HepG2 (cell line): ENCODE measurements around the gene YAP1. TPM values are rescaled to one million over a fixed set of nuclear protein-coding genes. Genes with fewer than 3 reads are reported as not detected.
A peak's percentile ranks its signal among the peaks of the same experiment; 100 is the strongest.

ENCODE experiments used
- CREB1 ChIP-seq, 2 experiments: fragments of 450-650 bp in 1 of 2; IDR thresholded peaks; 2 replicates each; pipeline ENCODE4 v1.6.1; 2016 to 2017; ENCODE audit warnings: control low read depth in 1 of 2, mild to moderate bottlenecking in 1 of 2, missing compliant biosample characterization in 1 of 2, missing genetic modification characterization in 1 of 2
- GATA4 ChIP-seq: sonication (generic); IDR thresholded peaks from 2 replicates; pipeline ENCODE4 v1.6.1; 2016; ENCODE audit warnings: antibody characterized with exemption, low read depth, borderline replicate concordance
- HMG20A ChIP-seq: IDR thresholded peaks from 2 replicates; pipeline ENCODE4 v1.6.1; 2016; ENCODE audit warnings: borderline replicate concordance
- KAT8 ChIP-seq: IDR thresholded peaks from 2 replicates; pipeline ENCODE4 v1.6.1; 2016; ENCODE audit warnings: missing genetic modification reagents, missing compliant biosample characterization
- MED8 ChIP-seq: sonication (generic); formaldehyde crosslinking; IDR thresholded peaks from 2 replicates; pipeline ENCODE4 v1.8.1; 2023; ENCODE audit warnings: mild to moderate bottlenecking, missing genetic modification reagents; ENCODE audit not compliant: insufficient replicate concordance
- RBM22 ChIP-seq: fragments of 200-400 bp; formaldehyde crosslinking; optimal IDR thresholded peaks from 2 replicates; pipeline ENCODE3; 2017; ENCODE audit warnings: mild to moderate bottlenecking, low read length, moderate library complexity
- SMYD3 ChIP-seq: sonication (generic); formaldehyde crosslinking; IDR thresholded peaks from 2 replicates; pipeline ENCODE4 v1.8.1; 2023; ENCODE audit warnings: mild to moderate bottlenecking, missing genetic modification reagents
- TBX2 ChIP-seq: sonication (generic); formaldehyde crosslinking; IDR thresholded peaks from 2 replicates; pipeline ENCODE4 v1.5.0; 2020; ENCODE audit warnings: missing genetic modification reagents, mild to moderate bottlenecking, borderline replicate concordance
- ZNF557 ChIP-seq: sonication (generic); formaldehyde crosslinking; IDR thresholded peaks from 2 replicates; pipeline ENCODE4 v1.4.0; 2020; ENCODE audit warnings: missing genetic modification reagents
- polyA plus RNA-seq, 8 experiments: library from polyadenylated mRNA; depleted of rRNA in 3 of 8; stranded (reverse) in 7 of 8; unstranded in 1 of 8; fragments of >200 nt; fragmentation: Illumina TruSeq in 4 of 8; extraction: Trizol in 4 of 8; gene quantifications; 2 replicates each; pipeline versions ENCODE4 v1.2.1 to v1.2.3, GENCODE V29; 2011 to 2016; ENCODE audit warnings: low read depth in 4 of 8, missing spikeins in 1 of 8, mixed read lengths in 1 of 8; ENCODE audit not compliant: insufficient read depth in 1 of 8
- total RNA-seq, 5 experiments: library from RNA; depleted of rRNA; stranded (reverse); fragments of >200 nt; fragmentation: Illumina TruSeq; extraction: Trizol; gene quantifications; 2 replicates each; pipeline ENCODE4 v1.2.3, GENCODE V29; 2016; ENCODE audit warnings: low read depth in 1 of 5
- TF ChIP-seq, protein P1 (sequence below): sonication (generic); formaldehyde crosslinking; IDR thresholded peaks from 2 replicates; pipeline ENCODE4 v1.5.0; 2020; ENCODE audit warnings: missing genetic modification reagents
- TF ChIP-seq, protein P2 (sequence below): IDR thresholded peaks from 2 replicates; pipeline ENCODE4 v1.6.1; 2016
- TF ChIP-seq, protein P3 (sequence below): sonication (generic); formaldehyde crosslinking; IDR thresholded peaks from 2 replicates; pipeline ENCODE4 v1.8.0; 2022; ENCODE audit warnings: mild to moderate bottlenecking, missing genetic modification reagents
- TF ChIP-seq, protein P4 (sequence below): sonication (generic); formaldehyde crosslinking; IDR thresholded peaks from 2 replicates; pipeline ENCODE4 v1.5.1; 2020; ENCODE audit warnings: mild to moderate bottlenecking, missing genetic modification reagents, borderline replicate concordance
- TF ChIP-seq, protein P5 (sequence below): IDR thresholded peaks from 2 replicates; pipeline ENCODE4 v1.6.1; 2012; ENCODE audit warnings: inconsistent platforms
- TF ChIP-seq, protein P6 (sequence below): sonication (generic); formaldehyde crosslinking; IDR thresholded peaks from 2 replicates; pipeline ENCODE4 v1.4.0; 2020; ENCODE audit warnings: missing genetic modification reagents, borderline replicate concordance

Gene YAP1
- total and polyA plus RNA-seq, 2 of the 13 experiments (the other 11 are each of a cell fraction or from before 2014, with no cell fraction given) = 59.5 to 91.0 TPM

DNA sequence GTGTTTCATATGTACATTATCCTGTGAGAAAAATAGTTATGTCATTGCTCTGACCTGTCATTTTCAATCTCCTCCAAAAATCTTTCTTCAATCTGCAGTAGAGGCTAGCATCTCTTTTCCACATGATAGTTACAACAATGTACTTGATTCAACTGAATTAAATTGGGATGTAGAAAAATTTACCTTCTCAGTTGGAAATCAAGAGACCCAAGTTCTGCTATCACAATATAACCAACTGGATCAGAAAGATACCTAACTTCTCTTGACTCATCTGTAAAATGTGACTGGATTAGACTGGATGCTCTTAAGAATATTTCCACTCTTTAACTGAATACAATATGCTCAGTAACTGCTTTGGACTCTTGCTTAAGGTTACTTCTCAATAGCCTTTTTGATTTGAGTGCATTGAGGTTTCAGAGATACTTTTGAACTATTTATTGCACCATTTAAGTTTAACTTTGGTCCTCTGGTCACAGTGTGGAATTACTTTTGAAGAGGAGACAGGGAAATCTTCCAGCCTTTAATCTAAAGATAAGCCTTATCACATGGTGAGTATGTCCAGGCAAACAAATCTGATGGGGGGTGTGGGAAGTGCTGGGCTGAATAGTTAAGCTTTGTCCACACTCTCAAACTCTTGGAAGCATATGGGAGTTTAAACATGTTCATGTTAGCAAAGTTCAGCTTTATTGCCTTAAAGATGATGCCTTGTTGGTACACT, 82.3 kb downstream of the YAP1 start (continued):
- TF ChIP-seq, protein P1, sequence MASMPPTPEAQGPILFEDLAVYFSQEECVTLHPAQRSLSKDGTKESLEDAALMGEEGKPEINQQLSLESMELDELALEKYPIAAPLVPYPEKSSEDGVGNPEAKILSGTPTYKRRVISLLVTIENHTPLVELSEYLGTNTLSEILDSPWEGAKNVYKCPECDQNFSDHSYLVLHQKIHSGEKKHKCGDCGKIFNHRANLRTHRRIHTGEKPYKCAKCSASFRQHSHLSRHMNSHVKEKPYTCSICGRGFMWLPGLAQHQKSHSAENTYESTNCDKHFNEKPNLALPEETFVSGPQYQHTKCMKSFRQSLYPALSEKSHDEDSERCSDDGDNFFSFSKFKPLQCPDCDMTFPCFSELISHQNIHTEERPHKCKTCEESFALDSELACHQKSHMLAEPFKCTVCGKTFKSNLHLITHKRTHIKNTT (CRISPR knock-in tag) = no peak
- TF ChIP-seq, protein P2, sequence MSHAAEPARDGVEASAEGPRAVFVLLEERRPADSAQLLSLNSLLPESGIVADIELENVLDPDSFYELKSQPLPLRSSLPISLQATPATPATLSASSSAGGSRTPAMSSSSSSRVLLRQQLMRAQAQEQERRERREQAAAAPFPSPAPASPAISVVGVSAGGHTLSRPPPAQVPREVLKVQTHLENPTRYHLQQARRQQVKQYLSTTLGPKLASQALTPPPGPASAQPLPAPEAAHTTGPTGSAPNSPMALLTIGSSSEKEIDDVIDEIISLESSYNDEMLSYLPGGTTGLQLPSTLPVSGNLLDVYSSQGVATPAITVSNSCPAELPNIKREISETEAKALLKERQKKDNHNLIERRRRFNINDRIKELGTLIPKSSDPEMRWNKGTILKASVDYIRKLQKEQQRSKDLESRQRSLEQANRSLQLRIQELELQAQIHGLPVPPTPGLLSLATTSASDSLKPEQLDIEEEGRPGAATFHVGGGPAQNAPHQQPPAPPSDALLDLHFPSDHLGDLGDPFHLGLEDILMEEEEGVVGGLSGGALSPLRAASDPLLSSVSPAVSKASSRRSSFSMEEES (CRISPR knock-in tag) = peak; percentile 97
- TF ChIP-seq TBX2 = peak; percentile 91
- TF ChIP-seq, protein P3, sequence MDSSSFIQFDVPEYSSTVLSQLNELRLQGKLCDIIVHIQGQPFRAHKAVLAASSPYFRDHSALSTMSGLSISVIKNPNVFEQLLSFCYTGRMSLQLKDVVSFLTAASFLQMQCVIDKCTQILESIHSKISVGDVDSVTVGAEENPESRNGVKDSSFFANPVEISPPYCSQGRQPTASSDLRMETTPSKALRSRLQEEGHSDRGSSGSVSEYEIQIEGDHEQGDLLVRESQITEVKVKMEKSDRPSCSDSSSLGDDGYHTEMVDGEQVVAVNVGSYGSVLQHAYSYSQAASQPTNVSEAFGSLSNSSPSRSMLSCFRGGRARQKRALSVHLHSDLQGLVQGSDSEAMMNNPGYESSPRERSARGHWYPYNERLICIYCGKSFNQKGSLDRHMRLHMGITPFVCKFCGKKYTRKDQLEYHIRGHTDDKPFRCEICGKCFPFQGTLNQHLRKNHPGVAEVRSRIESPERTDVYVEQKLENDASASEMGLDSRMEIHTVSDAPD (CRISPR knock-in tag) = peak; percentile 60; the same call in 1 of the 2 replicates
- TF ChIP-seq MED8 (CRISPR knock-in tag) = peak; percentile 95
- TF ChIP-seq, protein P4, sequence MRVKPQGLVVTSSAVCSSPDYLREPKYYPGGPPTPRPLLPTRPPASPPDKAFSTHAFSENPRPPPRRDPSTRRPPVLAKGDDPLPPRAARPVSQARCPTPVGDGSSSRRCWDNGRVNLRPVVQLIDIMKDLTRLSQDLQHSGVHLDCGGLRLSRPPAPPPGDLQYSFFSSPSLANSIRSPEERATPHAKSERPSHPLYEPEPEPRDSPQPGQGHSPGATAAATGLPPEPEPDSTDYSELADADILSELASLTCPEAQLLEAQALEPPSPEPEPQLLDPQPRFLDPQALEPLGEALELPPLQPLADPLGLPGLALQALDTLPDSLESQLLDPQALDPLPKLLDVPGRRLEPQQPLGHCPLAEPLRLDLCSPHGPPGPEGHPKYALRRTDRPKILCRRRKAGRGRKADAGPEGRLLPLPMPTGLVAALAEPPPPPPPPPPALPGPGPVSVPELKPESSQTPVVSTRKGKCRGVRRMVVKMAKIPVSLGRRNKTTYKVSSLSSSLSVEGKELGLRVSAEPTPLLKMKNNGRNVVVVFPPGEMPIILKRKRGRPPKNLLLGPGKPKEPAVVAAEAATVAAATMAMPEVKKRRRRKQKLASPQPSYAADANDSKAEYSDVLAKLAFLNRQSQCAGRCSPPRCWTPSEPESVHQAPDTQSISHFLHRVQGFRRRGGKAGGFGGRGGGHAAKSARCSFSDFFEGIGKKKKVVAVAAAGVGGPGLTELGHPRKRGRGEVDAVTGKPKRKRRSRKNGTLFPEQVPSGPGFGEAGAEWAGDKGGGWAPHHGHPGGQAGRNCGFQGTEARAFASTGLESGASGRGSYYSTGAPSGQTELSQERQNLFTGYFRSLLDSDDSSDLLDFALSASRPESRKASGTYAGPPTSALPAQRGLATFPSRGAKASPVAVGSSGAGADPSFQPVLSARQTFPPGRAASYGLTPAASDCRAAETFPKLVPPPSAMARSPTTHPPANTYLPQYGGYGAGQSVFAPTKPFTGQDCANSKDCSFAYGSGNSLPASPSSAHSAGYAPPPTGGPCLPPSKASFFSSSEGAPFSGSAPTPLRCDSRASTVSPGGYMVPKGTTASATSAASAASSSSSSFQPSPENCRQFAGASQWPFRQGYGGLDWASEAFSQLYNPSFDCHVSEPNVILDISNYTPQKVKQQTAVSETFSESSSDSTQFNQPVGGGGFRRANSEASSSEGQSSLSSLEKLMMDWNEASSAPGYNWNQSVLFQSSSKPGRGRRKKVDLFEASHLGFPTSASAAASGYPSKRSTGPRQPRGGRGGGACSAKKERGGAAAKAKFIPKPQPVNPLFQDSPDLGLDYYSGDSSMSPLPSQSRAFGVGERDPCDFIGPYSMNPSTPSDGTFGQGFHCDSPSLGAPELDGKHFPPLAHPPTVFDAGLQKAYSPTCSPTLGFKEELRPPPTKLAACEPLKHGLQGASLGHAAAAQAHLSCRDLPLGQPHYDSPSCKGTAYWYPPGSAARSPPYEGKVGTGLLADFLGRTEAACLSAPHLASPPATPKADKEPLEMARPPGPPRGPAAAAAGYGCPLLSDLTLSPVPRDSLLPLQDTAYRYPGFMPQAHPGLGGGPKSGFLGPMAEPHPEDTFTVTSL (CRISPR knock-in tag) = peak; percentile 84; the same call in 1 of the 2 replicates
- peak; percentile 61 for TF ChIP-seq RBM22
- TF ChIP-seq GATA4 = peak; percentile 100
- no peak for TF ChIP-seq CREB1 (IDR thresholded peaks at IDR 0.05)
- TF ChIP-seq CREB1 (CRISPR knock-in tag; IDR thresholded peaks at IDR 0.05) = peak; percentile 69
- TF ChIP-seq HMG20A = peak; percentile 90; the same call in 1 of the 2 replicates
- peak; percentile 26; the same call in 1 of the 2 replicates for TF ChIP-seq ZNF557 (CRISPR knock-in tag)
- TF ChIP-seq, protein P5, sequence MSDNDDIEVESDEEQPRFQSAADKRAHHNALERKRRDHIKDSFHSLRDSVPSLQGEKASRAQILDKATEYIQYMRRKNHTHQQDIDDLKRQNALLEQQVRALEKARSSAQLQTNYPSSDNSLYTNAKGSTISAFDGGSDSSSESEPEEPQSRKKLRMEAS = 0 out of 2 replicates have a peak, but pooled peaks have one; percentile 41
- TF ChIP-seq, protein P6, sequence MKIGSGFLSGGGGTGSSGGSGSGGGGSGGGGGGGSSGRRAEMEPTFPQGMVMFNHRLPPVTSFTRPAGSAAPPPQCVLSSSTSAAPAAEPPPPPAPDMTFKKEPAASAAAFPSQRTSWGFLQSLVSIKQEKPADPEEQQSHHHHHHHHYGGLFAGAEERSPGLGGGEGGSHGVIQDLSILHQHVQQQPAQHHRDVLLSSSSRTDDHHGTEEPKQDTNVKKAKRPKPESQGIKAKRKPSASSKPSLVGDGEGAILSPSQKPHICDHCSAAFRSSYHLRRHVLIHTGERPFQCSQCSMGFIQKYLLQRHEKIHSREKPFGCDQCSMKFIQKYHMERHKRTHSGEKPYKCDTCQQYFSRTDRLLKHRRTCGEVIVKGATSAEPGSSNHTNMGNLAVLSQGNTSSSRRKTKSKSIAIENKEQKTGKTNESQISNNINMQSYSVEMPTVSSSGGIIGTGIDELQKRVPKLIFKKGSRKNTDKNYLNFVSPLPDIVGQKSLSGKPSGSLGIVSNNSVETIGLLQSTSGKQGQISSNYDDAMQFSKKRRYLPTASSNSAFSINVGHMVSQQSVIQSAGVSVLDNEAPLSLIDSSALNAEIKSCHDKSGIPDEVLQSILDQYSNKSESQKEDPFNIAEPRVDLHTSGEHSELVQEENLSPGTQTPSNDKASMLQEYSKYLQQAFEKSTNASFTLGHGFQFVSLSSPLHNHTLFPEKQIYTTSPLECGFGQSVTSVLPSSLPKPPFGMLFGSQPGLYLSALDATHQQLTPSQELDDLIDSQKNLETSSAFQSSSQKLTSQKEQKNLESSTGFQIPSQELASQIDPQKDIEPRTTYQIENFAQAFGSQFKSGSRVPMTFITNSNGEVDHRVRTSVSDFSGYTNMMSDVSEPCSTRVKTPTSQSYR (CRISPR knock-in tag) = peak; percentile 85; the same call in 1 of the 2 replicates
- peak; percentile 52; the same call in 1 of the 2 replicates for TF ChIP-seq SMYD3
- peak; percentile 27; the same call in 1 of the 2 replicates for TF ChIP-seq KAT8 (CRISPR knock-in tag)
